Skeletal muscle satellite cell (primary cell): ENCODE measurements around the gene PTPN4.

Experiments used
- H3K27me3 ChIP-seq: 2 replicates; pipeline ENCODE4 v1.7.0; 2013; ENCODE audit warnings: low read length; ENCODE audit not compliant: control insufficient read depth, insufficient read depth
- H3K36me3 ChIP-seq: 2 replicates; pipeline ENCODE4 v1.7.0; 2013; ENCODE audit warnings: mild to moderate bottlenecking, control low read depth, low read length; ENCODE audit not compliant: insufficient read depth
- H3K4me1 ChIP-seq: 2 replicates; pipeline ENCODE4 v1.7.0; 2013; ENCODE audit warnings: low read length; ENCODE audit not compliant: control insufficient read depth, insufficient read depth
- H3K4me2 ChIP-seq: 2 replicates; pipeline ENCODE4 v1.7.0; 2013; ENCODE audit warnings: mild to moderate bottlenecking, low read length
- H3K4me3 ChIP-seq: 2 replicates; pipeline ENCODE4 v1.7.0; 2013; ENCODE audit warnings: low read length
- H3K9ac ChIP-seq: 2 replicates; pipeline ENCODE4 v1.7.0; 2013; ENCODE audit warnings: mild to moderate bottlenecking, low read depth, low read length, moderate library complexity
- H3K9me3 ChIP-seq: replicated peaks from 2 replicates; pipeline ENCODE4 v1.7.0; 2013; ENCODE audit warnings: mild to moderate bottlenecking, control low read depth, low read length

The PTPN4 gene

DNA sequence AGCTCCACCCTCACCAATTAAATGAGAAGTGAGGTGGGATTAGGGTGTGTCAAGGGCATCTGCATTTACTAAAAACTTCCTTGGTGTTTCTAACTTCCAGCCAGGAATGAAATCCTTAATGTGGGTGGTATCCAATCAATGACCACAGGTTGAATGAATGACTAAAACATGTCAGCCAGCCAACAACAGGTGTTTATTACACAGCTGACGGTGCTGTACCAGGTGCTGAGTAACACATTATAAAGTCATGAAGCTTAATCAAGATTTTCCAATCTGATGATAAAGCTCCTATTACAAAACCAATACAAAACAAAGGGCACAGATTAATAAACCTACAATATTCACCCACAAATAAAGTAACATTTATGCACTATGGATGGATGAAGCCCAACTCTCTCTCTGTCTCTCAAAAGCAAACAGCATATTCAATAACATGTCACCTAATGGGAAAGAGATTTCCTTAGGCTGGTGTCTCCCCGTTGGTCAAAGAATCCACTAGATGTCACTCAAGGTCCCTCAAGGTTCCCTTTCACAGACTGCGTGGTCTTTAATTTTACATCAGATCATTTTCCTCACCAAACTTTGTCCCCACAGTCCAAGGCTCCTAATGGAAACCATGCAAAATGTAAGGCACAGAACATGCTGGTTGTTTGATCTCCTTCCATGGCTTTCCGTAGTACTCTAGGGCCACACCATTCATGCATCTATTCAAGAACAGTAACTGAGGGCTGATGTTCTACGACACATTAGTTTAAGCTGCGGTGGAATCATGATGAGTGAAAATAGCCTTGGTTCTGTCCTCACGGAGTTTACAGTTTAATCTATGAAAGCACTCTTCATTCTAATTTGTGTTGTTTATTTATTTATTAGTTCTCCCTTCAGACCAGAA lies 6.4 kb upstream of the PTPN4 start:
- Histone ChIP-seq H3K36me3 (no peaks in the 10 kb centered on the region), H3K27me3 (no peaks in the 10 kb centered on the region), H3K9me3 (no peaks in the 10 kb centered on the region), H3K4me1 (peaks cover 27% of the 10 kb centered on the region), H3K4me3 (no peak overlapping the region), H3K4me2 (no peak overlapping the region), H3K9ac (no peak overlapping the region)

GRCh38 chr2:119753930-119754321 lies 5.8 kb upstream of the PTPN4 start:
- no peak overlapping the region for H3K4me3 ChIP-seq
- no peaks in the 10 kb centered on the region for H3K27me3 ChIP-seq

GRCh38 chr2:119755906-119756305 lies 3.8 kb upstream of the PTPN4 start:
- peaks cover 11% of the 10 kb centered on the region for H3K4me1 ChIP-seq
- H3K27me3 ChIP-seq, result no peaks in the 10 kb centered on the region
- no peaks in the 10 kb centered on the region for H3K9me3 ChIP-seq
- H3K4me3 ChIP-seq, result no peak overlapping the region
- no peaks in the 10 kb centered on the region for H3K36me3 ChIP-seq
- no peak overlapping the region for H3K4me2 ChIP-seq
- no peak overlapping the region for H3K9ac ChIP-seq

More at GRCh38 chr2:119753930-119754321, 5.8 kb upstream of the PTPN4 start:
- Histone ChIP-seq H3K4me1 (peaks cover 22% of the 10 kb centered on the region), H3K4me2 (no peak overlapping the region), H3K9me3 (no peaks in the 10 kb centered on the region), H3K36me3 (no peaks in the 10 kb centered on the region), H3K9ac (no peak overlapping the region)

- Histone ChIP-seq H3K4me2 (peak overlapping the region; percentile 8), H3K9me3 (no peaks in the 10 kb centered on the region), H3K9ac (no peak overlapping the region), H3K4me3 (no peak overlapping the region), H3K27me3 (no peaks in the 10 kb centered on the region), H3K36me3 (no peaks in the 10 kb centered on the region), H3K4me1 (peaks cover 11% of the 10 kb centered on the region)
Measured at GRCh38 chr2:119756837-119757236, 2.9 kb upstream of the PTPN4 start.

- no peaks in the 10 kb centered on the region for H3K9me3 ChIP-seq
Measured at GRCh38 chr2:119758881-119759450, 756 bp upstream of the PTPN4 start.

GRCh38 chr2:119760237-119760955 lies 674 bp downstream of the PTPN4 start:
- H3K36me3 ChIP-seq, result no peaks in the 10 kb centered on the region
- peak overlapping the region; percentile 87 for H3K4me3 ChIP-seq

More at GRCh38 chr2:119758881-119759450, 756 bp upstream of the PTPN4 start:
- peak overlapping the region; percentile 86 for H3K9ac ChIP-seq
- peak overlapping the region; percentile 87 for H3K4me3 ChIP-seq
- no peaks in the 10 kb centered on the region for H3K36me3 ChIP-seq
- H3K27me3 ChIP-seq, result no peaks in the 10 kb centered on the region
- peak overlapping the region; percentile 94 for H3K4me2 ChIP-seq
- H3K4me1 ChIP-seq, result peaks cover 22% of the 10 kb centered on the region

DNA sequence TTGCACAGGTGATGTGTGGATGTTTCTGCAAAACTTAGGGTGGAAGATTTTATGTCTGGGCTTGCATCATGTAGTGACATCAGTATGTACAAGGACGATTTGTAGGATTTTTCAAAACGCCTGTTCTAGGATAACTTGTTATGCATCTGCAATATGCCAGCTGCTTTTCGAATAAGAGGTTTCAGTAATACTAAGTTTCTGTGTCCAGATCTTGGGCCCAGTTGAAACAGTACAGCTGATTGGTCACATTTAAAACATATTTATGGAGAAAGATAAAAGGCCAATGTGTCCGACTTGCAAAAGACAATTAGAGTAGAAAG lies 1.2 kb downstream of the PTPN4 start:
- Histone ChIP-seq H3K9me3 (no peaks in the 10 kb centered on the region), H3K4me1 (peaks cover 22% of the 10 kb centered on the region), H3K36me3 (no peaks in the 10 kb centered on the region), H3K4me3 (peak overlapping the region; percentile 87), H3K9ac (peak overlapping the region; percentile 86), H3K4me2 (peak overlapping the region; percentile 94), H3K27me3 (no peaks in the 10 kb centered on the region)

More at GRCh38 chr2:119760237-119760955, 674 bp downstream of the PTPN4 start:
- no peaks in the 10 kb centered on the region for H3K9me3 ChIP-seq
- H3K4me2 ChIP-seq, result peak overlapping the region; percentile 94
- no peaks in the 10 kb centered on the region for H3K27me3 ChIP-seq
- H3K4me1 ChIP-seq, result peaks cover 22% of the 10 kb centered on the region
- H3K9ac ChIP-seq, result peak overlapping the region; percentile 86

GRCh38 chr2:119764832-119765231 lies 5.1 kb downstream of the PTPN4 start:
- Histone ChIP-seq H3K27me3 (no peaks in the 10 kb centered on the region), H3K4me2 (no peak overlapping the region), H3K9me3 (no peaks in the 10 kb centered on the region), H3K36me3 (no peaks in the 10 kb centered on the region), H3K9ac (no peak overlapping the region), H3K4me3 (no peak overlapping the region), H3K4me1 (peaks cover 10% of the 10 kb centered on the region)

DNA sequence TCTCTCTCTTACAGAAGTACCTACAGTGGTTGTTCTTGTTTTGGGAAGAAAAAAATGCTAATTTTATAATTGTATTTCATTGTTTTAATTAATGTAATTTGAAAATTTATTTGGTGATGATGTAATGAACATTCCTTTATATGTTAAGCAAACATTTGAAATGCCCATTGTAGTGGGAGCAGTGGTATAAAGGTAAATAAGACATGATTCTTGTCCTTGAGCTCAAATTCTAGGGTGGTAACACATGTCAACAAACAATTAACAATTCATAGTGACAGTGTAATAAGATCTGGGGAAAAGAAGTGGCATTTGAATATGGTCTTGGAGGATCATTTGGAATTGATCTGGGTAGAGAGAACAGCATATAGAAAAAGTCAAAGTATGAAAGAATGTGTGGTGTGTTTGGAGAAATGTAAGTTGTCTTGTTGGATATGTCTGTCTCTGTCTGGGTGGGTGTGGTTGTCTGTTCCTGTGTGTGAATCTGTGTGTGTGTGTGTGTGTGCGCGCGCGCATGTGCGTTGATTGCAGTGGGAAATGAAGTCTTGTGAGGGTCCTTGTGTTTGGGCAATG lies 5.8 kb downstream of the PTPN4 start:
- H3K36me3 ChIP-seq, result no peaks in the 10 kb centered on the region
- H3K27me3 ChIP-seq, result no peaks in the 10 kb centered on the region
- no peak overlapping the region for H3K9ac ChIP-seq
- H3K9me3 ChIP-seq, result no peaks in the 10 kb centered on the region
- H3K4me3 ChIP-seq, result no peak overlapping the region
- H3K4me2 ChIP-seq, result no peak overlapping the region
- peaks cover 10% of the 10 kb centered on the region for H3K4me1 ChIP-seq

DNA sequence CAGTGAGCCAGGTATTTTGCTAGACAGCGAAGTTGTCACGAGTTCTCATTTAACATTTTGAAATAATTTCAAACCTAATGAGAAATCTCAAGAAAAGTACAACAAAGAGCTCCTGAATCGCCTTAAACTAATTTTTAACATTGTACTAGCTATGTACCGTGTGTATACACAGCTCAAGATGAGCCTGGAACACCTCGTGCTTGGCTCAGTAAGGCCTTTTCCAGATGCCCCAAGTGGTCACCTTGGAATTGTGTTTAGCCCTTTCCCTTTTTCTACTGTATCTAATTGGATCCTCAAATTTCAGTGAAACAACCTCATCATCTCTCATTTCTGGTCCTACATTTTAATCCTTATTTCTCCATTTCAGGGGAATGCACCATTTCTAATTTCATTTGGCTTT lies 7.2 kb downstream of the PTPN4 start:
- no peak overlapping the region for H3K4me3 ChIP-seq
- H3K9me3 ChIP-seq, result no peaks in the 10 kb centered on the region
- no peaks in the 10 kb centered on the region for H3K27me3 ChIP-seq
- H3K36me3 ChIP-seq, result no peaks in the 10 kb centered on the region
- H3K9ac ChIP-seq, result no peak overlapping the region
- H3K4me1 ChIP-seq, result peaks cover 10% of the 10 kb centered on the region
- no peak overlapping the region for H3K4me2 ChIP-seq

DNA sequence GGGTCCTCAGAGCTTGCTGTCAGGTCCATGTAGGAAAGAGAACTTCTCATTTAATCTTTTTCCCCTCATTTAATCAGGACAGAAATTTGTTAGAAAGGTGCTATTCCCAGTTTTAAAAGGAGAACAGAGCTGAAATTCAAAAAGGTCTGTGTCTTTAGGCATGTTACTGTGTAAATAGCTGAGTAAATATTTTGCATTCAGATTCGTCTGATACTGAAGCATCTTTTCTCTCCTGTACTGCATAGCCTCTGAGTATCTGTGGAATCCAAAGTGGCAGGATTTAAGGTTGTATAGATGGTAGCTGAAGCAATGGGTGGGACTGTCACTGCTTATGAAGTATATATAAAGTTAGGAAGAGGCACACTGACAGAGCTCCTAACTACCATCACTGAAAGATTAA lies 9.0 kb downstream of the PTPN4 start:
- Histone ChIP-seq H3K36me3 (no peaks in the 10 kb centered on the region), H3K27me3 (no peaks in the 10 kb centered on the region)

More for the DNA sequence above, 9.0 kb downstream of the PTPN4 start:
- H3K9me3 ChIP-seq, result no peaks in the 10 kb centered on the region
- H3K4me2 ChIP-seq, result no peak overlapping the region
- no peak overlapping the region for H3K4me3 ChIP-seq
- H3K9ac ChIP-seq, result no peak overlapping the region
- H3K4me1 ChIP-seq, result no peaks in the 10 kb centered on the region
